Vagina (tissue), 2 donors: ENCODE data around the gene MACROD2.

Experiments
- POLR2A ChIP-seq, 2 donors: fragments of 450-650 bp; IDR thresholded peaks; one replicate each; pipeline ENCODE4 v1.6.1; 2017; ENCODE audit warnings: antibody characterized with exemption in 2 of 2, mild to moderate bottlenecking in 2 of 2, moderate library complexity in 2 of 2
- TF ChIP-seq, protein P1 (sequence below), 3 experiments: fragments of 450-650 bp in 2 of 3; fragments of 200-600 bp in 1 of 3; sonication (generic) in 1 of 3; IDR thresholded peaks; one replicate each; pipeline ENCODE4 v1.5.1; 2017 to 2019; ENCODE audit warnings: antibody characterized with exemption in 3 of 3, mild to moderate bottlenecking in 2 of 3, moderate library complexity in 2 of 3

- TF ChIP-seq, protein P1, sequence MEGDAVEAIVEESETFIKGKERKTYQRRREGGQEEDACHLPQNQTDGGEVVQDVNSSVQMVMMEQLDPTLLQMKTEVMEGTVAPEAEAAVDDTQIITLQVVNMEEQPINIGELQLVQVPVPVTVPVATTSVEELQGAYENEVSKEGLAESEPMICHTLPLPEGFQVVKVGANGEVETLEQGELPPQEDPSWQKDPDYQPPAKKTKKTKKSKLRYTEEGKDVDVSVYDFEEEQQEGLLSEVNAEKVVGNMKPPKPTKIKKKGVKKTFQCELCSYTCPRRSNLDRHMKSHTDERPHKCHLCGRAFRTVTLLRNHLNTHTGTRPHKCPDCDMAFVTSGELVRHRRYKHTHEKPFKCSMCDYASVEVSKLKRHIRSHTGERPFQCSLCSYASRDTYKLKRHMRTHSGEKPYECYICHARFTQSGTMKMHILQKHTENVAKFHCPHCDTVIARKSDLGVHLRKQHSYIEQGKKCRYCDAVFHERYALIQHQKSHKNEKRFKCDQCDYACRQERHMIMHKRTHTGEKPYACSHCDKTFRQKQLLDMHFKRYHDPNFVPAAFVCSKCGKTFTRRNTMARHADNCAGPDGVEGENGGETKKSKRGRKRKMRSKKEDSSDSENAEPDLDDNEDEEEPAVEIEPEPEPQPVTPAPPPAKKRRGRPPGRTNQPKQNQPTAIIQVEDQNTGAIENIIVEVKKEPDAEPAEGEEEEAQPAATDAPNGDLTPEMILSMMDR (IDR thresholded peaks at IDR 0.05) = no peak
- no peak for TF ChIP-seq POLR2A (IDR thresholded peaks at IDR 0.05)
Observed at GRCh38 chr20:15482525-15482924, 1487.2 kb downstream of the MACROD2 start.
